Sigmoid colon (tissue), 4 donors: ENCODE measurements around the gene NEMP1.

Experiments
- EP300 ChIP-seq, 4 donors: sonication (generic); formaldehyde crosslinking; IDR thresholded peaks; one replicate each; pipeline ENCODE4 v1.6.1; 2017; ENCODE audit warnings: antibody characterized with exemption in 4 of 4
- POLR2A ChIP-seq, 2 donors: fragments of 450-650 bp; IDR thresholded peaks; one replicate each; pipeline ENCODE4 v1.6.1; 2016; ENCODE audit warnings: antibody characterized with exemption in 2 of 2, mild to moderate bottlenecking in 2 of 2, moderate library complexity in 2 of 2
- POLR2AphosphoS5 ChIP-seq, 4 donors: sonication (generic); formaldehyde crosslinking; IDR thresholded peaks; one replicate each; pipeline ENCODE4 v1.6.1; 2017; ENCODE audit warnings: antibody characterized with exemption in 4 of 4
- TF ChIP-seq, protein P1 (sequence below), 4 experiments: fragments of 450-650 bp in 3 of 4; fragments of 200-600 bp in 1 of 4; IDR thresholded peaks; one replicate each; pipeline ENCODE4 v1.5.1; 2016 to 2019; ENCODE audit warnings: antibody characterized with exemption in 4 of 4, mild to moderate bottlenecking in 3 of 4, moderate library complexity in 2 of 4

DNA sequence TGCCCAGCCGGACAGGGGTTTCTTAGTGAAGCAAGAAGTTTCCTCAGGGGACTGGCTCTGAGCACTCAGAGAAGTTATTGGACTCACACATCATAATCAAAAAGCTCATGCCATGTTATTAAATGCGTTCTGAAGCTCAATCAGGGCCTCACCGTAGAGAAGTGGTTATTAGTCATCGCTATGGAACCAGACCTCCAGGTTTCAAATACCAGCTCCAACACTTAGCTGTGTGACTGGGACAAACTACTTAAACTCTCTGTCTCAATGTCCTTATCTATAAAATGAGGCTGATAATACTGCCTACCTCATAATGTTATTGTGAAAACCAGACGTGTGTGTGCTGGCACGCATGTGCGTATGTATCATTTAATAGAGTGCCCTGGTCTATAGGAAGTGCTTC, 25.3 kb upstream of the NEMP1 start:
- TF ChIP-seq, protein P1, sequence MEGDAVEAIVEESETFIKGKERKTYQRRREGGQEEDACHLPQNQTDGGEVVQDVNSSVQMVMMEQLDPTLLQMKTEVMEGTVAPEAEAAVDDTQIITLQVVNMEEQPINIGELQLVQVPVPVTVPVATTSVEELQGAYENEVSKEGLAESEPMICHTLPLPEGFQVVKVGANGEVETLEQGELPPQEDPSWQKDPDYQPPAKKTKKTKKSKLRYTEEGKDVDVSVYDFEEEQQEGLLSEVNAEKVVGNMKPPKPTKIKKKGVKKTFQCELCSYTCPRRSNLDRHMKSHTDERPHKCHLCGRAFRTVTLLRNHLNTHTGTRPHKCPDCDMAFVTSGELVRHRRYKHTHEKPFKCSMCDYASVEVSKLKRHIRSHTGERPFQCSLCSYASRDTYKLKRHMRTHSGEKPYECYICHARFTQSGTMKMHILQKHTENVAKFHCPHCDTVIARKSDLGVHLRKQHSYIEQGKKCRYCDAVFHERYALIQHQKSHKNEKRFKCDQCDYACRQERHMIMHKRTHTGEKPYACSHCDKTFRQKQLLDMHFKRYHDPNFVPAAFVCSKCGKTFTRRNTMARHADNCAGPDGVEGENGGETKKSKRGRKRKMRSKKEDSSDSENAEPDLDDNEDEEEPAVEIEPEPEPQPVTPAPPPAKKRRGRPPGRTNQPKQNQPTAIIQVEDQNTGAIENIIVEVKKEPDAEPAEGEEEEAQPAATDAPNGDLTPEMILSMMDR (IDR thresholded peaks at IDR 0.05), result no peak
- TF ChIP-seq POLR2A (IDR thresholded peaks at IDR 0.05), result no peak
- TF ChIP-seq EP300 (IDR thresholded peaks at IDR 0.05), result no peak
- no peak for TF ChIP-seq POLR2AphosphoS5 (IDR thresholded peaks at IDR 0.05)
